H9 (cell line): Measurements from ENCODE around the gene KCNH1. TPM values are rescaled to one million over a fixed set of nuclear protein-coding genes. Genes with fewer than 3 reads are reported as not detected.

Experiments used
- DNase-seq: peaks from one replicate; pipeline ENCODE4 v3.0.0-alpha.2; 2017
- H2AFZ ChIP-seq: one replicate; pipeline ENCODE4 v1.6.1; 2013; ENCODE audit warnings: mild to moderate bottlenecking, low read length, control low read depth, moderate library complexity
- H2AK5ac ChIP-seq: 2 replicates; pipeline ENCODE4 v1.6.1; 2013; ENCODE audit warnings: low read length, control low read depth, mixed read lengths; ENCODE audit not compliant: insufficient read length
- H2BK120ac ChIP-seq: one replicate; pipeline ENCODE4 v1.6.1; 2013; ENCODE audit warnings: low read depth, mild to moderate bottlenecking, low read length, control low read depth, inconsistent platforms; ENCODE audit not compliant: poor library complexity, severe bottlenecking
- H2BK12ac ChIP-seq: 2 replicates; pipeline ENCODE4 v1.6.1; 2013; ENCODE audit warnings: low read length, control low read depth, mixed read lengths, low read depth; ENCODE audit not compliant: insufficient read length
- H2BK15ac ChIP-seq: 2 replicates; pipeline ENCODE4 v1.6.1; 2013; ENCODE audit warnings: low read depth, low read length, control low read depth
- H2BK20ac ChIP-seq: one replicate; pipeline ENCODE4 v1.6.1; 2013; ENCODE audit warnings: low read depth, mild to moderate bottlenecking, low read length, control low read depth, inconsistent platforms; ENCODE audit not compliant: poor library complexity, severe bottlenecking
- H2BK5ac ChIP-seq: 2 replicates; pipeline ENCODE4 v1.6.1; 2013; ENCODE audit warnings: low read length, control low read depth, mixed read lengths; ENCODE audit not compliant: insufficient read length
- H3K14ac ChIP-seq: 2 replicates; pipeline ENCODE4 v1.6.1; 2013; ENCODE audit warnings: low read length, control low read depth; ENCODE audit not compliant: insufficient read depth
- H3K18ac ChIP-seq: 2 replicates; pipeline ENCODE4 v1.6.1; 2013; ENCODE audit warnings: low read depth, mild to moderate bottlenecking, mixed read lengths, low read length, control low read depth; ENCODE audit not compliant: insufficient read length
- H3K23ac ChIP-seq: 2 replicates; pipeline ENCODE4 v1.6.1; 2013; ENCODE audit warnings: low read length, control low read depth, mixed read lengths, low read depth; ENCODE audit not compliant: insufficient read length
- H3K23me2 ChIP-seq: 2 replicates; pipeline ENCODE4 v1.6.1; 2013; ENCODE audit warnings: low read depth, mild to moderate bottlenecking, mixed read lengths, low read length, control low read depth; ENCODE audit not compliant: insufficient read length, poor library complexity, severe bottlenecking
- H3K27ac ChIP-seq: 2 replicates; pipeline ENCODE4 v1.5.1; 2013; ENCODE audit warnings: low read length, control low read depth, mixed read lengths, low read depth; ENCODE audit not compliant: insufficient read length
- H3K27me3 ChIP-seq: 2 replicates; pipeline ENCODE4 v1.6.1; 2013; ENCODE audit warnings: low read length, control low read depth, inconsistent platforms; ENCODE audit not compliant: insufficient read depth
- H3K4ac ChIP-seq: 2 replicates; pipeline ENCODE4 v1.6.1; 2013; ENCODE audit warnings: low read depth, mild to moderate bottlenecking, control low read depth, inconsistent platforms, low read length, moderate library complexity
- H3K4me1 ChIP-seq: 2 replicates; pipeline ENCODE4 v1.6.1; 2013; ENCODE audit warnings: low read length, control low read depth, inconsistent platforms; ENCODE audit not compliant: insufficient read depth
- H3K4me2 ChIP-seq: 2 replicates; pipeline ENCODE4 v1.6.1; 2013; ENCODE audit warnings: low read length, control low read depth, mixed read lengths; ENCODE audit not compliant: insufficient read length, insufficient read depth
- H3K56ac ChIP-seq: 2 replicates; pipeline ENCODE4 v1.6.1; 2013; ENCODE audit warnings: low read depth, mild to moderate bottlenecking, mixed read lengths, low read length, control low read depth; ENCODE audit not compliant: insufficient read length
- H3K79me1 ChIP-seq: 2 replicates; pipeline ENCODE4 v1.6.1; 2013; ENCODE audit warnings: low read depth, mild to moderate bottlenecking, moderate library complexity, low read length, control low read depth, inconsistent platforms; ENCODE audit not compliant: insufficient read depth, poor library complexity, severe bottlenecking
- H3K79me2 ChIP-seq: 2 replicates; pipeline ENCODE4 v1.6.1; 2013; ENCODE audit warnings: low read length, control low read depth, inconsistent platforms; ENCODE audit not compliant: insufficient read depth
- H3K9ac ChIP-seq: 2 replicates; pipeline ENCODE4 v1.6.1; 2013; ENCODE audit warnings: low read length, control low read depth, mixed read lengths; ENCODE audit not compliant: insufficient read length; ENCODE audit errors: extremely low read depth
- H3K9me3 ChIP-seq: one replicate; pipeline ENCODE4 v1.6.1; 2013; ENCODE audit warnings: low read depth, low read length, inconsistent platforms; ENCODE audit not compliant: control insufficient read depth
- H3T11ph ChIP-seq: one replicate; pipeline ENCODE4 v1.6.1; 2013; ENCODE audit warnings: mild to moderate bottlenecking, low read length, control low read depth, inconsistent platforms
- H4K20me1 ChIP-seq: one replicate; pipeline ENCODE4 v1.6.1; 2013; ENCODE audit not compliant: control insufficient read depth, insufficient read length, insufficient read depth
- H4K5ac ChIP-seq: 2 replicates; pipeline ENCODE4 v1.6.1; 2013; ENCODE audit warnings: low read depth, mild to moderate bottlenecking, mixed read lengths, low read length, control low read depth; ENCODE audit not compliant: insufficient read length
- H4K8ac ChIP-seq: replicated peaks from 2 replicates; pipeline ENCODE4 v1.6.1; 2013; ENCODE audit warnings: low read length, control low read depth, mixed read lengths, low read depth; ENCODE audit not compliant: insufficient read length
- H4K91ac ChIP-seq: 2 replicates; pipeline ENCODE4 v1.6.1; 2013; ENCODE audit warnings: low read depth, mild to moderate bottlenecking, moderate library complexity, mixed read lengths, low read length, control low read depth; ENCODE audit not compliant: insufficient read length
- H3K27ac Mint-ChIP-seq, 3 experiments: 2 replicates in 2 of 3; 3 replicates in 1 of 3; pipeline ENCODE4 v1.8.0; 2020 to 2021; ENCODE audit warnings: mixed read lengths in 3 of 3, mild to moderate bottlenecking in 1 of 3, moderate library complexity in 1 of 3
- H3K27me3 Mint-ChIP-seq: 2 replicates; pipeline ENCODE4 v1.8.0; 2021; ENCODE audit warnings: low read depth, mild to moderate bottlenecking, moderate library complexity, mixed read lengths
- H3K36me3 Mint-ChIP-seq, 3 experiments: 2 replicates in 2 of 3; 3 replicates in 1 of 3; pipeline ENCODE4 v1.8.0; 2020 to 2021; ENCODE audit warnings: low read depth in 3 of 3, mixed read lengths in 3 of 3; ENCODE audit not compliant: insufficient read depth in 1 of 3
- H3K4me1 Mint-ChIP-seq, 2 experiments: 2 replicates each; pipeline ENCODE4 v1.8.0; 2020; ENCODE audit warnings: mixed read lengths in 2 of 2
- H3K4me3 Mint-ChIP-seq, 2 experiments: 2 replicates in 1 of 2; 3 replicates in 1 of 2; pipeline ENCODE4 v1.8.0; 2020 to 2021; ENCODE audit warnings: mild to moderate bottlenecking in 2 of 2, mixed read lengths in 2 of 2, moderate library complexity in 1 of 2
- H3K9me3 Mint-ChIP-seq, 2 experiments: 2 replicates in 1 of 2; 3 replicates in 1 of 2; pipeline ENCODE4 v1.8.0; 2020; ENCODE audit warnings: mild to moderate bottlenecking in 2 of 2, mixed read lengths in 2 of 2, moderate library complexity in 1 of 2
- WGBS: extraction: QIAGEN DNeasy Blood & Tissue Kit; methylation state at CpG from one replicate; pipeline ENCODE4 v1.1.7; 2013; ENCODE audit warnings: missing lambda C conversion rate, low lambda C conversion rate, mixed read lengths; ENCODE audit not compliant: insufficient read length; ENCODE audit errors: extremely low coverage; 5-methylcytosine and 5-hydroxymethylcytosine counted together
- total RNA-seq: library from RNA; stranded (reverse); gene quantifications from 2 replicates; pipeline ENCODE4 v1.2.1, GENCODE V29; 2021
- TF ChIP-seq, protein P1 (sequence below): fragments of 200-600 bp; sonication (generic); conservative IDR thresholded peaks from 3 replicates; pipeline ENCODE4 v1.8.0; 2021; ENCODE audit warnings: antibody characterized with exemption, mild to moderate bottlenecking

The KCNH1 gene
- total RNA-seq, 1 experiment from 2014 or later: 0.11 TPM

DNA sequence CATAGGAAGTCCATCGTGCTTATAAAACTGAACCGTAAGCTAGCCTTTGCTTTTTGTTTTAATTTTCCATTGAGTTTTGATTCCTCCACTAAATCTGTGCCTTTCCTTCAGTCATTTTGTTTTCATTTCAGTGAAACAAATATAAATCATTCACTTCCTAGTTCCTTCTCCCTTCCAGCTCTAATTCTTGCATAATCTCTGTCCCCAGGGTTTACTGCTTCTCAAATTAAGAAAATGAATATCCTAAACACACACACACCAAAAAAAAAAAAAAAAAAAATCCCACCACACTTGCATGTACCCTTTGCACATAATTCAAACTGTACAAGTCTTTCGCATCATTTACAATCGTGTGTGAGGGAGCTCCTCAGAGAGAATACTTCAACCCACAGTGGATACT is 6.8 kb downstream of the KCNH1 start:
- Histone ChIP-seq H3T11ph (no peak overlapping the region), H3K56ac (no peak overlapping the region), H3K4me1 (no peaks in the 10 kb centered on the region), H3K23me2 (no peaks in the 10 kb centered on the region), H3K18ac (no peak overlapping the region), H3K79me2 (no peaks in the 10 kb centered on the region), H2BK12ac (no peak overlapping the region), H2AK5ac (no peak overlapping the region), H4K20me1 (no peaks in the 10 kb centered on the region), H3K79me1 (no peaks in the 10 kb centered on the region), H4K5ac (no peak overlapping the region), H4K8ac (no peak overlapping the region), H4K91ac (no peak overlapping the region), H2BK120ac (no peak overlapping the region), H3K9me3 (no peaks in the 10 kb centered on the region), H3K4ac (no peak overlapping the region), H3K23ac (no peak overlapping the region), H3K9ac (no peak overlapping the region), H3K14ac (no peak overlapping the region), H2BK15ac (no peak overlapping the region), H3K4me2 (no peak overlapping the region), H3K27ac (no peak overlapping the region), H2BK5ac (no peak overlapping the region), H2BK20ac (no peak overlapping the region), H3K27me3 (peaks cover 1% of the 10 kb centered on the region; the same call in 1 of the 2 replicates), H2AFZ (no peak overlapping the region)
- WGBS: no CpG with 5 or more reads among the region's 4 CpGs
- DNase-seq: no peak
- Mint-ChIP-seq H3K4me3 (no peak overlapping the region), H3K27ac (no peak overlapping the region), H3K4me1 (no peaks in the 10 kb centered on the region), H3K27me3 (peaks cover 35% of the 10 kb centered on the region), H3K9me3 (no peaks in the 10 kb centered on the region; a peak in 1 of 5 replicates), H3K36me3 (no peaks in the 10 kb centered on the region)
- TF ChIP-seq, protein P1, sequence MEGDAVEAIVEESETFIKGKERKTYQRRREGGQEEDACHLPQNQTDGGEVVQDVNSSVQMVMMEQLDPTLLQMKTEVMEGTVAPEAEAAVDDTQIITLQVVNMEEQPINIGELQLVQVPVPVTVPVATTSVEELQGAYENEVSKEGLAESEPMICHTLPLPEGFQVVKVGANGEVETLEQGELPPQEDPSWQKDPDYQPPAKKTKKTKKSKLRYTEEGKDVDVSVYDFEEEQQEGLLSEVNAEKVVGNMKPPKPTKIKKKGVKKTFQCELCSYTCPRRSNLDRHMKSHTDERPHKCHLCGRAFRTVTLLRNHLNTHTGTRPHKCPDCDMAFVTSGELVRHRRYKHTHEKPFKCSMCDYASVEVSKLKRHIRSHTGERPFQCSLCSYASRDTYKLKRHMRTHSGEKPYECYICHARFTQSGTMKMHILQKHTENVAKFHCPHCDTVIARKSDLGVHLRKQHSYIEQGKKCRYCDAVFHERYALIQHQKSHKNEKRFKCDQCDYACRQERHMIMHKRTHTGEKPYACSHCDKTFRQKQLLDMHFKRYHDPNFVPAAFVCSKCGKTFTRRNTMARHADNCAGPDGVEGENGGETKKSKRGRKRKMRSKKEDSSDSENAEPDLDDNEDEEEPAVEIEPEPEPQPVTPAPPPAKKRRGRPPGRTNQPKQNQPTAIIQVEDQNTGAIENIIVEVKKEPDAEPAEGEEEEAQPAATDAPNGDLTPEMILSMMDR: no peak
